Measurements from ENCODE around the gene FAF1.

- TF ChIP-seq EZH2 (IDR thresholded peaks at IDR 0.05; ENCODE audit: low read length, unreplicated experiment) (no peak), CTCF (conservative IDR thresholded peaks at IDR 0.05; ENCODE audit: low read depth, low read length) (no peak)
These were observed 483.3 kb downstream of the FAF1 start for GRCh38 chr1:50476800-50477199.

Measured in PC-3 (cell line).